Measurements from ENCODE around the gene TAF11L8.
"Not testable (repeated sequence)": the region's sequence is repeated elsewhere in the genome, so short reads cannot be mapped to it uniquely, and the experiment has no call there.

GRCh38 chr5:17607461-17607860 lies 16.7 kb upstream of the TAF11L8 start:
- not testable (repeated sequence) for TF ChIP-seq CTCF (IDR thresholded peaks at IDR 0.05; ENCODE audit: poor library complexity); EZH2 (IDR thresholded peaks at IDR 0.05; ENCODE audit: borderline replicate concordance); EZH2phosphoT487 (IDR thresholded peaks at IDR 0.05; ENCODE audit: low read depth, severe bottlenecking, unreplicated experiment)

Measured in hepatocyte (in vitro differentiated cells).